ENCODE data around the gene UAP1L1. TPM values are rescaled to one million over a fixed set of nuclear protein-coding genes. Genes with fewer than 3 reads are reported as not detected.

The UAP1L1 gene
- total and polyA plus RNA-seq, 2 of the 8 experiments (the other 6 are each of a cell fraction or from before 2014, with no cell fraction given), result 2.0 to 5.4 TPM

DNA sequence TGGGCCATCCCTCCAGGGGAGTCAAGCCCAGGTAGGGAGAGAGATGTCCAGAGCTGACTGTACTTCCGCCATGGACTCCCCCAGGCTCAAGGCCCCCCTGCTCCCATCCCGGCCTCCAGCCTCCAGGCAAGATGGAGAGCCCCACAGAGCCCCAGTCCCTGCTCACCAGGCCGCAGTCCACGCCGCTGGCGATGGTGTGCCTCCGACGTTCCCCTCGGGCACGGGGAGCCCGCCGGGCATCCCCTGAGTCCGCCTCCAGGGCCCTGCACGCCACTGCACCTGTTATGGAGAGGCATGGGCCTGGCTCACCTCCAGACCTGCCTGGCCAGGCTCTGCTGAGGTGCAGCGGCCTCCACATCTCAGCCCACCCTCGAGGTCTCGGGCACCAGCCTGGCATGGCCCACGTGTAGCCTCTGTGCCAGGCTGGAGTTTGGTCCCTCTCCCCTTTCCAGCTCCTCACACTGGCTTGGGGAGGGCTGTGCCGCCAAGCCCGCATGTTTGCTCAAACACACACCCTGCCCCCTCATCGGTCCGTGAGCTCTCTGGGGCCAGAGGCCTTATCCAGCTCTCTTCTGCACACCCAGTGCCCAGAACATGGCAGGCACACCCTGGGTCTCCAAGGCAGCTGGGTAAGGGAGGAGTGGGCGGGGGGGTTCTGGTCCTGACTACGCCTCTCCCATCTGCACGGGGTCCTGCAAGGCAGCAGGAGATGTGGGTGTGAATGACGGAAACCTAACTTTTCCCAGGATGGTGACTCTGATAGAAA lies 11.0 kb upstream of the UAP1L1 start (continued):
- TF ChIP-seq MAFK (IDR thresholded peaks at IDR 0.05; ENCODE audit: low read depth, low read length) (no peak), RAD21 (IDR thresholded peaks at IDR 0.05 in 1 of 2, conservative IDR thresholded peaks at IDR 0.05 in 1 of 2; ENCODE audit: low read depth in 2 of 2, low read length in 2 of 2) (no peak), POU5F1 (IDR thresholded peaks at IDR 0.05; ENCODE audit: low read depth, low read length) (no peak), BRCA1 (IDR thresholded peaks at IDR 0.05; ENCODE audit: low read depth, low read length) (no peak), JUN (IDR thresholded peaks at IDR 0.05; ENCODE audit: low read depth, low read length) (no peak), BCL11A (IDR thresholded peaks at IDR 0.05; ENCODE audit: low read depth in 2 of 2, low read length in 2 of 2) (no peak), CHD1 (IDR thresholded peaks at IDR 0.05; ENCODE audit: low read depth, low read length) (no peak), TCF12 (IDR thresholded peaks at IDR 0.05; ENCODE audit: low read depth, low read length) (no peak)
